Osteocyte (in vitro differentiated cells): ENCODE measurements around the gene MGAT3. TPM values are rescaled to one million over a fixed set of nuclear protein-coding genes. Genes with fewer than 3 reads are reported as not detected.

ENCODE experiments used
- DNase-seq: peaks from one replicate; pipeline ENCODE4 v3.0.0; 2021; ENCODE audit warnings: mixed read lengths; ENCODE audit not compliant: unreplicated experiment; ENCODE audit errors: extremely low spot score
- H3K27ac Mint-ChIP-seq: one replicate; pipeline ENCODE4 v1.8.0; 2021; ENCODE audit warnings: mild to moderate bottlenecking, mixed read lengths; ENCODE audit not compliant: unreplicated experiment
- H3K27me3 Mint-ChIP-seq: one replicate; pipeline ENCODE4 v1.8.0; 2021; ENCODE audit warnings: mixed read lengths; ENCODE audit not compliant: unreplicated experiment
- H3K36me3 Mint-ChIP-seq: one replicate; pipeline ENCODE4 v1.8.0; 2021; ENCODE audit warnings: mixed read lengths; ENCODE audit not compliant: unreplicated experiment
- H3K4me1 Mint-ChIP-seq: one replicate; pipeline ENCODE4 v1.8.0; 2021; ENCODE audit warnings: mixed read lengths; ENCODE audit not compliant: unreplicated experiment
- H3K4me3 Mint-ChIP-seq: one replicate; pipeline ENCODE4 v1.8.0; 2021; ENCODE audit warnings: mild to moderate bottlenecking, moderate library complexity, mixed read lengths; ENCODE audit not compliant: unreplicated experiment
- H3K9me3 Mint-ChIP-seq: one replicate; pipeline ENCODE4 v1.8.0; 2021; ENCODE audit warnings: mixed read lengths; ENCODE audit not compliant: unreplicated experiment
- CTCF ChIP-seq: fragments of 200-600 bp; sonication (generic); IDR thresholded peaks from 2 replicates; pipeline ENCODE4 v1.5.0; 2021; ENCODE audit warnings: antibody characterized with exemption, mild to moderate bottlenecking, moderate library complexity
- total RNA-seq: library from RNA; stranded (reverse); gene quantifications from 2 replicates; pipeline ENCODE4 v1.2.1, GENCODE V29; 2021

MGAT3 gene
- total RNA-seq, 1 donor from 2014 or later: 10.9 TPM

DNA sequence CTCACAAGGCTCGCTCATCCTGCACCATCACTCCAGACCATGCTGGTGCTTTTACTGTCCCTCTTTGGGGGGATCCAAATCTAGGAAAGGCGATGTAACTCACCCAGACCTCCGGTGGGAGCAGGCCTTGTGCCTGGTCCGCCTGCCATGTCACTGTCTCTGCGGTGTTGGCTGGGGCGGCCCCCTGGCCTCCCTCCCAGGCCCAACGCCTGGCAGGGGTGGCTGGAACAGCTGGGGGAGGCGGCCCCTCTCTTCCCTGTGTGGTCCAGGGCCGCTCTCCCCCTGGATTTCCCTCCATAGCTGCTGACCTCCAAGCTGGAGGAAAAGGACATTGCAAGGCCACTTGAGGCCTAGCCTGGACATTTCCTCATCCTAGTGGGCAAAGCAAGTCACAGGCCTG is 11.1 kb upstream of the MGAT3 start:
- H3K4me1 Mint-ChIP-seq: peaks cover 2% of the 10 kb centered on the region
- H3K4me3 Mint-ChIP-seq: no peak overlapping the region

GRCh38 chr22:39446239-39446721 is 10.5 kb upstream of the MGAT3 start:
- H3K36me3 Mint-ChIP-seq: no peaks in the 10 kb centered on the region
- no peaks in the 10 kb centered on the region for H3K9me3 Mint-ChIP-seq
- no peak overlapping the region for H3K4me3 Mint-ChIP-seq
- H3K27me3 Mint-ChIP-seq: no peaks in the 10 kb centered on the region
- TF ChIP-seq CTCF: no peak
- no peak overlapping the region for H3K27ac Mint-ChIP-seq
- H3K4me1 Mint-ChIP-seq: peaks cover 2% of the 10 kb centered on the region
- no peak for DNase-seq

More for the DNA sequence above, 11.1 kb upstream of the MGAT3 start:
- TF ChIP-seq CTCF: no peak
- Mint-ChIP-seq H3K9me3 (no peaks in the 10 kb centered on the region), H3K36me3 (no peaks in the 10 kb centered on the region), H3K27me3 (no peaks in the 10 kb centered on the region), H3K27ac (no peak overlapping the region)
- no peak for DNase-seq

DNA sequence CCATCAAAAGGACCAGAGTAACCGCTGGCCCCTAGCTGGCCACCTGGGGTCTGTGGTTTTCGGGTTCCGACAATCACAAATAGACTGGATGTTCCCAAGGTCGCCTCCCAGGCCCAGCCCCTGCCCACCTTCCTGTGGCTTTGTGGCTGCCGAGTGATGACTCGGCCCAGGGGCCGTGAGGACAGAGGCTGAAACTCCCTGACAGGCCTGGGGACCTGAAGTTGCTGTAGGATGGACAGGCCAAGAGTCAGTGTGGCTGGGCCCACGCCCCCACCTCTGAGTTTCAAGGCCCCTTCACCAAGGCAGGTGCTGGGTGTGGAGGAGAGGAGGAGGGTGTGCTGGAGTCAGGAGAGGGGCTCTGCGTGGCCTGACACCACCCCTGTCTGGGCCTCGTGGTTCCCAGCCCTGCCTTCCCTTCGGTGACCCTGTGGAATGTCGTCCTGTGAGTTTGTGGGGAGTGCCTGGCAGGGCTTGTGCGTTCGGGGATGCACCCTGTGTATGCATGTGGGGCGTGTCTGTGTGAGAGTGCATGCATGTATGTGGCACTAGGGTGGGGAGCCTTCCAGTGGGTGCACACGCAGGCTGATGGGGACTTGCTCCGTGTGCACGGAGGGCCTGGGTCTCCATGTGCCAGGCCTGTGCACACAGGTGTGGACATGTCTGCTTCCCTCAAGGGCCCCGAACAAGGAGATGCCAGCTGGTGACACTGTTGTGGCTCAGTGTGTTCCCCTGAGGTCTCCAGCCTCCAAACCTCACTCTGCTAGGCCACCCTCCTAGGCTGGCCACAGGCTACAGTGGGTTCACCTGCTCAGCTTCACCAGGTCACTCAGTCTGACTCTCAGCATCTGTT is 8.4 kb upstream of the MGAT3 start:
- no peaks in the 10 kb centered on the region for H3K9me3 Mint-ChIP-seq
- peaks cover 14% of the 10 kb centered on the region for H3K4me1 Mint-ChIP-seq
- DNase-seq: no peak
- no peaks in the 10 kb centered on the region for H3K27me3 Mint-ChIP-seq
- no peaks in the 10 kb centered on the region for H3K36me3 Mint-ChIP-seq
- no peak for TF ChIP-seq CTCF
- H3K4me3 Mint-ChIP-seq: no peak overlapping the region
- H3K27ac Mint-ChIP-seq: no peak overlapping the region

DNA sequence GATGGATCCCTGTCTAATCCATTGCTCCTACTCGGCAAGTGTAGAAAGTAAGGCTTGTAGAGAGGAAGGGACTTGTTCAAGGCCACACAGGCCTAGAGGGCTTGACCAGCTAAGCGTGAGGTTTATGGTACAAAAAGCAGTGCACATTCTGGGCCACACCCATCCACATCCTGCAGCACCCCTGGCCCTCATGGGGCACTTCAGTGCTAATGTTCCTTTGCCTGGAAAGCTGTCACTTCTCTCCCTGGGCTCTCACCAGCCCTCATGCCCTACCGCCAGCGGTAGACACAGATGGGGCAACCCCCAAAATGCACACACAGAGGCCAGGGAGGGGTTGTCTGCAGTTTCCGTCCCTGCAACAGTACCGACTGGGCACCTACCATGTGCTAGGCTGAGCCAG is 7.1 kb upstream of the MGAT3 start:
- no peak for DNase-seq
- Mint-ChIP-seq H3K9me3 (no peaks in the 10 kb centered on the region), H3K27ac (no peak overlapping the region), H3K4me3 (no peak overlapping the region), H3K36me3 (no peaks in the 10 kb centered on the region), H3K27me3 (no peaks in the 10 kb centered on the region), H3K4me1 (peaks cover 25% of the 10 kb centered on the region)
- TF ChIP-seq CTCF: no peak

DNA sequence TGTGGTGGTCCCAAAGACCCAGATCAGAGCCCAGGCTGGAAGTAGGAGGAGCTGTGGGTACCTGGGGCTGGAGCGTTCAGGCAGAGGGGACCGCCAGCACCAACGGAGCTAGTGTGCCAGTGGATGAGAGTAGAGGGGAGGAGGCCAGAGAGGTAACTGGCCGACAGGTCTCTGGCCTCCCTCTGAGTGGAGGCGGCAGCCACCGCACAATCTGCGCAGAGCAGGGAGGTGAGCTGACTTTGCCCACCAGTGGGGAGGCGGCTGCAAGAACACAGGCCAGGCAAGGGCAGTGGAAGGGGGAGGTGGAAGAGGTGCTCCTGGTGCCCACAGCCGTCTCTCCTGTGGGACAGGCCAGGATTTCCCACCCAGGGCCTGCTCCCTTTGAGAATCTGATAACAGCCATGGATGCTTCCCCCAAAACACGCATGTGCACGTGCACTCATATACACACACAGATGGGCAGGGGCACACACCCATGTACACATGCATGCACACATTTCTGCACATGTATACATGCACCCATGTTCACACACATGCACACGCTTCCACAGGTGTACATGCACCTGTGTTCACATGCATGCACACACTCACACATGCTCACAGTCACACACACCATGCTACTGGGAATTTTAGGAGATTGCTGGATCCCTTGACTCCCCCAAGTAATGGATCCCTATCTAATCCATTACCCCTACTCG is 6.4 kb upstream of the MGAT3 start:
- TF ChIP-seq CTCF: no peak
- H3K27me3 Mint-ChIP-seq: no peaks in the 10 kb centered on the region
- no peaks in the 10 kb centered on the region for H3K36me3 Mint-ChIP-seq
- no peaks in the 10 kb centered on the region for H3K9me3 Mint-ChIP-seq
- peaks cover 29% of the 10 kb centered on the region for H3K4me1 Mint-ChIP-seq
- H3K4me3 Mint-ChIP-seq: no peak overlapping the region
- H3K27ac Mint-ChIP-seq: no peak overlapping the region
- DNase-seq: no peak
